GM12878 (cell line): ENCODE measurements around the gene TMBIM6. TPM values are rescaled to one million over a fixed set of nuclear protein-coding genes. Genes with fewer than 3 reads are reported as not detected.

ENCODE experiments used
- ATAC-seq: fragments of 200-7000 bp; cut with Tn5 transposase; 3 replicates; pipeline ENCODE4 v1.9.1; 2020; ENCODE audit warnings: mild to moderate bottlenecking, moderate library complexity
- BruUV-seq: library from RNA; stranded (reverse); fragments of 400-500 nt; replicated peaks from 2 replicates; lab custom pipeline; 2021; lab: Mats Ljungman, UMichigan
- CTCF ChIA-PET: fragments of 300-600 bp; sonication (Branson Sonifier 250); formaldehyde crosslinking; extraction: SDS; loops from one replicate; lab custom pipeline; 2021; ENCODE audit warnings: inconsistent platforms; lab: Yijun Ruan, JAX
- POLR2A ChIA-PET: fragments of 350-600 bp; formaldehyde crosslinking; extraction: SDS; loops from one replicate; lab custom pipeline; 2021; ENCODE audit warnings: inconsistent platforms; lab: Charles Lee
- RAD21 ChIA-PET: fragments of 300-600 bp; sonication (Branson Sonifier 250); formaldehyde crosslinking; loops from one replicate; lab custom pipeline; 2023; ENCODE audit warnings: antibody characterized with exemption; ENCODE audit not compliant: unreplicated experiment; lab: Charles Lee
- SMC1A ChIA-PET: fragments of 300-600 bp; sonication (Branson Sonifier 250); formaldehyde crosslinking; loops from one replicate; lab custom pipeline; 2023; ENCODE audit not compliant: unreplicated experiment, uncharacterized antibody; lab: Charles Lee
- DNase-seq: peaks from one replicate; pipeline ENCODE4 v3.0.0-alpha.2; 2011; ENCODE audit warnings: low read depth, low spot score
- FAIRE-seq: peaks from 3 replicates; lab custom pipeline; 2011; peaks lifted over from hg19 to GRCh38; lab: Jason Lieb, UNC
- H2AFZ ChIP-seq: 2 replicates; pipeline ENCODE4 v1.6.0; 2011; ENCODE audit warnings: low read depth, low read length, control low read depth; ENCODE audit not compliant: control insufficient read depth
- H3K27ac ChIP-seq: 2 replicates; pipeline ENCODE4 v1.5.1; 2011; ENCODE audit warnings: control low read depth; ENCODE audit not compliant: control insufficient read depth, insufficient read depth
- H3K27me3 ChIP-seq, 2 experiments: replicated peaks in 1 of 2; 2 replicates each; pipeline versions ENCODE4 v1.6.0 to v1.6.1; 2011; ENCODE audit warnings: low read length in 1 of 2; ENCODE audit not compliant: control insufficient read depth in 2 of 2, insufficient read depth in 2 of 2
- H3K36me3 ChIP-seq, 2 experiments: 2 replicates each; pipeline ENCODE4 v1.5.1; 2011; ENCODE audit warnings: low read length in 1 of 2; ENCODE audit not compliant: control insufficient read depth in 2 of 2, insufficient read depth in 2 of 2
- H3K4me1 ChIP-seq: 2 replicates; pipeline ENCODE4 v1.6.1; 2011; ENCODE audit warnings: mild to moderate bottlenecking, low read length, moderate library complexity, mixed read lengths; ENCODE audit not compliant: control insufficient read depth, insufficient read depth
- H3K4me2 ChIP-seq: 2 replicates; pipeline ENCODE4 v1.6.0; 2011; ENCODE audit warnings: control low read depth; ENCODE audit not compliant: control insufficient read depth, insufficient read depth
- H3K4me3 ChIP-seq: fragments of 200-600 bp; sonication (generic); 2 replicates; pipeline ENCODE4 v1.5.1; 2016
- H3K79me2 ChIP-seq: 2 replicates; pipeline ENCODE4 v1.6.0; 2011; ENCODE audit warnings: low read length; ENCODE audit not compliant: control insufficient read depth, insufficient read depth
- H3K9ac ChIP-seq: 2 replicates; pipeline ENCODE4 v1.8.0; 2011; ENCODE audit warnings: low read length, control low read depth, mixed read lengths; ENCODE audit not compliant: control insufficient read depth, insufficient read depth
- H3K9me3 ChIP-seq: replicated peaks from 3 replicates; pipeline ENCODE4 v1.5.1; 2011; ENCODE audit warnings: mild to moderate bottlenecking, low read length; ENCODE audit not compliant: control insufficient read depth, insufficient read depth
- H4K20me1 ChIP-seq: 2 replicates; pipeline ENCODE4 v1.6.0; 2011; ENCODE audit not compliant: control insufficient read depth, insufficient read depth
- CHD2 ChIP-seq: IDR thresholded peaks from 2 replicates; pipeline ENCODE4 v1.6.1; 2011; ENCODE audit warnings: low read depth, low read length, improper control_type of control experiment, borderline replicate concordance
- GATAD2B ChIP-seq: fragments of 450-650 bp; conservative IDR thresholded peaks from 2 replicates; pipeline ENCODE4 v1.6.1; 2017; ENCODE audit warnings: low read depth, mild to moderate bottlenecking, moderate library complexity
- KAT2A ChIP-seq: conservative IDR thresholded peaks from 2 replicates; pipeline ENCODE4 v1.6.1; 2011; ENCODE audit warnings: low read depth, low read length; ENCODE audit not compliant: control insufficient read depth
- RAD21 ChIP-seq: IDR thresholded peaks from 2 replicates; pipeline ENCODE4 v1.6.1; 2011; ENCODE audit warnings: mild to moderate bottlenecking, low read depth, low read length, moderate library complexity; ENCODE audit not compliant: insufficient read depth
- WGBS: methylation state at CpG from one replicate; pipeline ENCODE4 v1.1.6; 2016; ENCODE audit warnings: low lambda C conversion rate; ENCODE audit not compliant: insufficient replicate concordance, insufficient coverage; ENCODE audit errors: missing lambda C conversion rate; 5-methylcytosine and 5-hydroxymethylcytosine counted together
- in situ Hi-C: fragments of 300-500 bp; cut with MboI; formaldehyde crosslinking; loops from 9 replicates; pipeline ENCODE4 v1.14.3; 2018; ENCODE audit warnings: mixed read lengths
- intact Hi-C: fragments of 100-400 bp; cut with micrococcal nuclease; formaldehyde crosslinking; loops from one replicate; pipeline ENCODE4 v1.14.2; 2022; ENCODE audit not compliant: unreplicated experiment
- polyA plus RNA-seq, 11 experiments: library from polyadenylated mRNA; depleted of rRNA in 4 of 11; unstranded in 6 of 11; stranded (reverse) in 5 of 11; fragments of >200 nt; fragmentation: Nextera tagmentation in 4 of 11; fragmentation: Illumina TruSeq in 1 of 11; extraction: Ambion mirVana in 4 of 11; extraction: Trizol in 1 of 11; gene quantifications; 1 replicate in 1 of 11; 2 replicates in 10 of 11; pipeline versions ENCODE4 v1.2.1 to v1.2.3, GENCODE V29; 2011 to 2016; ENCODE audit warnings: inconsistent platforms in 2 of 11, missing spikeins in 2 of 11, low read depth in 1 of 11
- total RNA-seq, 4 experiments: library from RNA; depleted of rRNA in 3 of 4; stranded (reverse); fragments of >200 nt in 3 of 4; fragmentation: Illumina TruSeq in 1 of 4; extraction: Trizol in 1 of 4; gene quantifications; 2 replicates each; pipeline versions ENCODE4 v1.2.1 to v1.2.3, GENCODE V29; 2013 to 2021
- TF ChIP-seq, protein P1 (sequence below): fragments of 450-650 bp; IDR thresholded peaks from 2 replicates; pipeline ENCODE4 v1.6.1; 2017; ENCODE audit warnings: mild to moderate bottlenecking
- TF ChIP-seq, protein P2 (sequence below): fragments of 450-650 bp; IDR thresholded peaks from 2 replicates; pipeline ENCODE4 v1.6.1; 2018; ENCODE audit warnings: mild to moderate bottlenecking, low read depth, moderate library complexity; ENCODE audit not compliant: partially characterized antibody
- TF ChIP-seq, protein P3 (sequence below): IDR thresholded peaks from 2 replicates; pipeline ENCODE4 v1.6.1; 2012; ENCODE audit warnings: low read depth, low read length, improper control_type of control experiment
- TF ChIP-seq, protein P4 (sequence below): IDR thresholded peaks from 2 replicates; pipeline ENCODE4 v1.6.1; 2012; ENCODE audit warnings: low read length, inconsistent platforms

The TMBIM6 gene
- total and polyA plus RNA-seq, 10 of the 15 experiments (the other 5 are each of a cell fraction or from before 2014, with no cell fraction given) = 224 to 1,192 (median 379) TPM

DNA sequence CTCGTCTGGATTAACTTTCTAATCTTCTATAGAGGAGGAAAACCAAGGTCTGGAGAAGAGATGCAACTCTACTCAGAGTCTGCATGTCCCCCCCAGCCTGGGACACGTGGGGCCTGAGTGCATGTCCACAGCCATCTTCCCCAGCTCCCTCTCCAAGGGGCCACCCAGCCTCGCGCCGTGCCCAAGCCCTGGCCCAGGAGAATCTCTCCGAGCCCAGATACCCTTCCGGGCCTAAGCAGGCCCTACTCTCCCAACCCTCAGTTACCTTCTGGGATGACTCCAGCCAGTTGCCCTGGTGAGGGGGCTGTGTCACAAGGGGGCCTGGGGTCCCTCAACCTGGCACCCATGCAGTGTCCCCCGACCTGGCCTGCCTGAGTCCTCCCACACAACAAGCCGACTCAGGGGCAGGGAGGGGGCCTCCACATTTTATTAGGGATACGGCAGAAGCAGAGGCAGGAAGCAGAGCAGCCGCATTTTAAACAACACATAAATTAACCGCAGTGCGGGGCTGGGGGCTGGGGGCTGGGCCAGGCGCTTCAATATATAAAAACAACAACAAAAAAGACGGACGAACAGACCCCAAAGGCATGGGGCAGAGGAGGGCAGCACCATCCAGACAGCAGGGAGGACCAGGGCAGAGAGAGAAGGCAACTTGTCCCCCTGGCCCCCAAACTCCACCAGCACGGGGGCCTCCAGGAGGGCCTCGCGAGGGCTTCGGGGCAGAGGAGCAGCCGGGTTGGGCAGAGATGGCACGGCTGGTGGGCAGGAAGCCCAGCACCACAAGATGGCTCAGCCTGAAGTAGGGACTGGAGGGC lies 49.6 kb downstream of the TMBIM6 start:
- CTCF ChIA-PET = interaction anchor here (0.6 kb wide), 1 partner anchor 10 kb away, joined by 3 read pairs; no protein-coding TSS in a partner anchor
- Histone ChIP-seq H3K27me3 (no peaks in the 10 kb centered on the region), H3K4me3 (no peak overlapping the region), H3K79me2 (no peaks in the 10 kb centered on the region), H3K9ac (no peak overlapping the region), H2AFZ (no peak overlapping the region), H3K27ac (no peak overlapping the region), H3K4me1 (no peaks in the 10 kb centered on the region), H3K36me3 (peaks cover 0 to 1% of the 10 kb centered on the region in 2 experiments; a peak in 2 of 4 replicates), H3K4me2 (no peak overlapping the region), H3K9me3 (no peaks in the 10 kb centered on the region; the same call in 2 of the 3 replicates), H4K20me1 (no peaks in the 10 kb centered on the region)
- SMC1A ChIA-PET = no interaction called here
- no peak for ATAC-seq
- in situ Hi-C loops (no loop called here), intact Hi-C loops (no loop called here)
- WGBS = 76% methylated on average over 22 of the region's 22 CpGs
- POLR2A ChIA-PET = interaction anchor here (0.7 kb wide), 2 partner anchors 34 to 50 kb away, joined by 3 to 5 read pairs; no protein-coding TSS in a partner anchor
- DNase-seq = no peak
- RAD21 ChIA-PET = no interaction called here
- no TSS peak for BruUV-seq
- no peak for FAIRE-seq
- TF ChIP-seq KAT2A (no peak), RAD21 (no peak)

DNA sequence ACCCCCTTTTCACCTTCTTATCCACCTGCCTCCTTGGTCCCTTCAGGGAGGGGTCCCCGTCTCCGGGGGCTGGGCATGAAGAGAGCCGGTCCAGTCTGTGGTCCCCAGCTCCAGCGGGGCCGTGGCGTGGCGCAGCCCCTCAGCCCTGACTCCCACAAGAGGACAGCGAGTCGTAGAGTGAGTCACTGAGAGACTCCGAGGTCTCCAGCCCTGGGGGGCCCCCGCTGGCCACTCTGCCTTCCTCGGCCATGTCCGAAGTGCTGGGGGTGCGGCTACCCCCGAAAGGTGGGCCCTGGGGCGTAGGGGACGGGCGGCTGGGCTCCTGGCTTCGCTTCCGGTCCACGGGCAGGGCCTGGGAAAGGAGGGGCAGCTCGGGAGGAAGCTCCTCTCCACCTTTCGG lies 50.3 kb downstream of the TMBIM6 start:
- WGBS = 86% methylated on average over 22 of the region's 23 CpGs
- DNase-seq (no peak), ATAC-seq (no peak), FAIRE-seq (no peak)
- no TSS peak for BruUV-seq
- no peak overlapping the region for H3K9ac ChIP-seq
- H3K36me3 ChIP-seq = peaks cover 0 to 1% of the 10 kb centered on the region in 2 experiments; a peak in 2 of 4 replicates
- in situ Hi-C loops (no loop called here), intact Hi-C loops (no loop called here)
- no peaks in the 10 kb centered on the region for H3K27me3 ChIP-seq
- no peaks in the 10 kb centered on the region for H4K20me1 ChIP-seq
- RAD21 ChIA-PET = interaction anchor here (0.5 kb wide), 1 partner anchor 87 kb away, joined by 3 read pairs; no protein-coding TSS in a partner anchor
- no peak overlapping the region for H3K4me2 ChIP-seq
- no peak overlapping the region for H3K4me3 ChIP-seq
- CTCF ChIA-PET = interaction anchor here (0.6 kb wide), 2 partner anchors 11 to 40 kb away, joined by 3 read pairs; no protein-coding TSS in a partner anchor
- H3K27ac ChIP-seq = no peak overlapping the region
- no peaks in the 10 kb centered on the region; the same call in 2 of the 3 replicates for H3K9me3 ChIP-seq
- POLR2A ChIA-PET = no interaction called here
- H2AFZ ChIP-seq = no peak overlapping the region
- H3K4me1 ChIP-seq = no peaks in the 10 kb centered on the region
- no peaks in the 10 kb centered on the region for H3K79me2 ChIP-seq
- SMC1A ChIA-PET = no interaction called here
- TF ChIP-seq, protein P1, sequence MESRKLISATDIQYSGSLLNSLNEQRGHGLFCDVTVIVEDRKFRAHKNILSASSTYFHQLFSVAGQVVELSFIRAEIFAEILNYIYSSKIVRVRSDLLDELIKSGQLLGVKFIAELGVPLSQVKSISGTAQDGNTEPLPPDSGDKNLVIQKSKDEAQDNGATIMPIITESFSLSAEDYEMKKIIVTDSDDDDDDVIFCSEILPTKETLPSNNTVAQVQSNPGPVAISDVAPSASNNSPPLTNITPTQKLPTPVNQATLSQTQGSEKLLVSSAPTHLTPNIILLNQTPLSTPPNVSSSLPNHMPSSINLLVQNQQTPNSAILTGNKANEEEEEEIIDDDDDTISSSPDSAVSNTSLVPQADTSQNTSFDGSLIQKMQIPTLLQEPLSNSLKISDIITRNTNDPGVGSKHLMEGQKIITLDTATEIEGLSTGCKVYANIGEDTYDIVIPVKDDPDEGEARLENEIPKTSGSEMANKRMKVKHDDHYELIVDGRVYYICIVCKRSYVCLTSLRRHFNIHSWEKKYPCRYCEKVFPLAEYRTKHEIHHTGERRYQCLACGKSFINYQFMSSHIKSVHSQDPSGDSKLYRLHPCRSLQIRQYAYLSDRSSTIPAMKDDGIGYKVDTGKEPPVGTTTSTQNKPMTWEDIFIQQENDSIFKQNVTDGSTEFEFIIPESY = no peak
- TF ChIP-seq GATAD2B (no peak), CHD2 (no peak)
- TF ChIP-seq, protein P2, sequence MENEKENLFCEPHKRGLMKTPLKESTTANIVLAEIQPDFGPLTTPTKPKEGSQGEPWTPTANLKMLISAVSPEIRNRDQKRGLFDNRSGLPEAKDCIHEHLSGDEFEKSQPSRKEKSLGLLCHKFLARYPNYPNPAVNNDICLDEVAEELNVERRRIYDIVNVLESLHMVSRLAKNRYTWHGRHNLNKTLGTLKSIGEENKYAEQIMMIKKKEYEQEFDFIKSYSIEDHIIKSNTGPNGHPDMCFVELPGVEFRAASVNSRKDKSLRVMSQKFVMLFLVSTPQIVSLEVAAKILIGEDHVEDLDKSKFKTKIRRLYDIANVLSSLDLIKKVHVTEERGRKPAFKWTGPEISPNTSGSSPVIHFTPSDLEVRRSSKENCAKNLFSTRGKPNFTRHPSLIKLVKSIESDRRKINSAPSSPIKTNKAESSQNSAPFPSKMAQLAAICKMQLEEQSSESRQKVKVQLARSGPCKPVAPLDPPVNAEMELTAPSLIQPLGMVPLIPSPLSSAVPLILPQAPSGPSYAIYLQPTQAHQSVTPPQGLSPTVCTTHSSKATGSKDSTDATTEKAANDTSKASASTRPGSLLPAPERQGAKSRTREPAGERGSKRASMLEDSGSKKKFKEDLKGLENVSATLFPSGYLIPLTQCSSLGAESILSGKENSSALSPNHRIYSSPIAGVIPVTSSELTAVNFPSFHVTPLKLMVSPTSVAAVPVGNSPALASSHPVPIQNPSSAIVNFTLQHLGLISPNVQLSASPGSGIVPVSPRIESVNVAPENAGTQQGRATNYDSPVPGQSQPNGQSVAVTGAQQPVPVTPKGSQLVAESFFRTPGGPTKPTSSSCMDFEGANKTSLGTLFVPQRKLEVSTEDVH = no peak
- TF ChIP-seq, protein P3, sequence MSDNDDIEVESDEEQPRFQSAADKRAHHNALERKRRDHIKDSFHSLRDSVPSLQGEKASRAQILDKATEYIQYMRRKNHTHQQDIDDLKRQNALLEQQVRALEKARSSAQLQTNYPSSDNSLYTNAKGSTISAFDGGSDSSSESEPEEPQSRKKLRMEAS = no peak
- TF ChIP-seq, protein P4, sequence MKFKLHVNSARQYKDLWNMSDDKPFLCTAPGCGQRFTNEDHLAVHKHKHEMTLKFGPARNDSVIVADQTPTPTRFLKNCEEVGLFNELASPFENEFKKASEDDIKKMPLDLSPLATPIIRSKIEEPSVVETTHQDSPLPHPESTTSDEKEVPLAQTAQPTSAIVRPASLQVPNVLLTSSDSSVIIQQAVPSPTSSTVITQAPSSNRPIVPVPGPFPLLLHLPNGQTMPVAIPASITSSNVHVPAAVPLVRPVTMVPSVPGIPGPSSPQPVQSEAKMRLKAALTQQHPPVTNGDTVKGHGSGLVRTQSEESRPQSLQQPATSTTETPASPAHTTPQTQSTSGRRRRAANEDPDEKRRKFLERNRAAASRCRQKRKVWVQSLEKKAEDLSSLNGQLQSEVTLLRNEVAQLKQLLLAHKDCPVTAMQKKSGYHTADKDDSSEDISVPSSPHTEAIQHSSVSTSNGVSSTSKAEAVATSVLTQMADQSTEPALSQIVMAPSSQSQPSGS = no peak
